ENCODE results near the gene SNTG2.

GRCh38 chr2:910698-911097 is 40.0 kb upstream of the SNTG2 start:
- no peak for TF ChIP-seq HNF4A (CRISPR knock-in tag; IDR thresholded peaks at IDR 0.05)
- TF ChIP-seq POLR2AphosphoS2 (IDR thresholded peaks at IDR 0.05; ENCODE audit: low read depth, low read length), result no peak
- TF ChIP-seq CTCF (CRISPR knock-in tag; IDR thresholded peaks at IDR 0.05), result no peak
- no peak for TF ChIP-seq NFIB (CRISPR knock-in tag; IDR thresholded peaks at IDR 0.05; ENCODE audit: borderline replicate concordance)
- TF ChIP-seq TFE3 (CRISPR knock-in tag; IDR thresholded peaks at IDR 0.05), result no peak
- TF ChIP-seq ATF3 (CRISPR knock-in tag; IDR thresholded peaks at IDR 0.05), result no peak
